Measurements from ENCODE around the gene SLC35F1. TPM values are rescaled to one million over a fixed set of nuclear protein-coding genes. Genes with fewer than 3 reads are reported as not detected.

The SLC35F1 gene
- total RNA-seq, 1 experiment from 2014 or later = not detected

DNA sequence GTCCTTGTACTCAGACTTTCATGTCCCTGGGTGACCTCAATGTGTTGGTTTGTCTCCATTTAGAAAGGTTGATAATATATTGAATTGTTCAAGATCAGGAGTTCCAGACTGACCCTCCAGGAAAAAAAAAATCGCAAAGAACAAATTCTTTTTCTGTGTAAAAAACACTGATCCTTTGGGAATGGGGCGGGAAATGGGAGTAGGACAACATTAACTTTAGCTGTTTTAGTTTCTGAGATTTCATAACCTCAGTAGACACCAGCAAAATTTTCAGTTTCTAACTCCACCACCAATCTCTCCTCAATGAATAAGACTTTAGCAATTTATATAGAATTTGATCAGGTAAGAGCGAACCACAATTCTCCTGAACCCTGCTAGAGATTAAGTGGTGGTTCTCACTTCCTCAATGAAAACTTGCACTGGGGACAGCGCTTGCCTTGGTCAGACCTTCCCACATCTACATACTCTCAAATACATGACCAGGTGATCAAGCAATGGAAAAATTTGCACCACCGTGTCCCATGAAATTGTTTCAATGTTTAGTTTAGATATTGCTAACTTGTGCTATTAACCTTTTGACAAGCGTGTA is 409.8 kb downstream of the SLC35F1 start:
- H3K4me1 Mint-ChIP-seq (ENCODE audit: insufficient read depth, unreplicated experiment) = no peaks in the 10 kb centered on the region
- no peak overlapping the region for H3K4me3 Mint-ChIP-seq (ENCODE audit: unreplicated experiment)
- H3K9me3 Mint-ChIP-seq (ENCODE audit: unreplicated experiment) = no peaks in the 10 kb centered on the region
- TF ChIP-seq CTCF (IDR thresholded peaks at IDR 0.05; ENCODE audit: unreplicated experiment) = no peak
- no TSS peak for BruUV-seq (replicated peaks)
- ChIA-PET POLR2A (no interaction called here), CTCF (interaction anchor here (0.9 kb wide), 1 partner anchor 8 kb away, joined by 4 read pairs; no protein-coding TSS in a partner anchor)
- H3K27ac Mint-ChIP-seq (ENCODE audit: low read depth, unreplicated experiment) = no peak overlapping the region
- H3K27me3 Mint-ChIP-seq (ENCODE audit: insufficient read depth, unreplicated experiment) = no peaks in the 10 kb centered on the region
- no peak for DNase-seq (ENCODE audit: unreplicated experiment)
- intact Hi-C loops (cut with micrococcal nuclease) = no loop called here
- H3K36me3 Mint-ChIP-seq (ENCODE audit: insufficient read depth, unreplicated experiment) = no peaks in the 10 kb centered on the region

GRCh38 chr6:118317581-118318563 is 410.8 kb downstream of the SLC35F1 start:
- CTCF ChIA-PET = interaction anchor here (0.9 kb wide), 1 partner anchor 9 kb away, joined by 4 read pairs; no protein-coding TSS in a partner anchor
- no peaks in the 10 kb centered on the region for H3K27me3 Mint-ChIP-seq (ENCODE audit: insufficient read depth, unreplicated experiment)
- POLR2A ChIA-PET = no interaction called here
- intact Hi-C loops (cut with micrococcal nuclease) = no loop called here
- no peak for TF ChIP-seq CTCF (IDR thresholded peaks at IDR 0.05; ENCODE audit: unreplicated experiment)
- no peaks in the 10 kb centered on the region for H3K9me3 Mint-ChIP-seq (ENCODE audit: unreplicated experiment)
- H3K36me3 Mint-ChIP-seq (ENCODE audit: insufficient read depth, unreplicated experiment) = no peaks in the 10 kb centered on the region
- H3K4me3 Mint-ChIP-seq (ENCODE audit: unreplicated experiment) = no peak overlapping the region
- H3K4me1 Mint-ChIP-seq (ENCODE audit: insufficient read depth, unreplicated experiment) = no peaks in the 10 kb centered on the region
- BruUV-seq (replicated peaks) = no TSS peak
- DNase-seq (ENCODE audit: unreplicated experiment) = no peak
- H3K27ac Mint-ChIP-seq (ENCODE audit: low read depth, unreplicated experiment) = no peak overlapping the region

- Mint-ChIP-seq H3K27ac (ENCODE audit: low read depth, unreplicated experiment) (no peak overlapping the region), H3K36me3 (ENCODE audit: insufficient read depth, unreplicated experiment) (no peaks in the 10 kb centered on the region), H3K9me3 (ENCODE audit: unreplicated experiment) (no peaks in the 10 kb centered on the region), H3K4me3 (ENCODE audit: unreplicated experiment) (no peak overlapping the region), H3K27me3 (ENCODE audit: insufficient read depth, unreplicated experiment) (no peaks in the 10 kb centered on the region), H3K4me1 (ENCODE audit: insufficient read depth, unreplicated experiment) (no peaks in the 10 kb centered on the region)
- no TSS peak for BruUV-seq (replicated peaks)
- intact Hi-C loops (cut with micrococcal nuclease) = no loop called here
- CTCF ChIA-PET = interaction anchor here (0.7 kb wide), 1 partner anchor 13 kb away, joined by 3 read pairs; no protein-coding TSS in a partner anchor
- no peak for TF ChIP-seq CTCF (IDR thresholded peaks at IDR 0.05; ENCODE audit: unreplicated experiment)
- POLR2A ChIA-PET = interaction anchor here (0.9 kb wide), 1 partner anchor 9 kb away, joined by 3 read pairs; no protein-coding TSS in a partner anchor
- DNase-seq (ENCODE audit: unreplicated experiment) = no peak
Observed at GRCh38 chr6:118318648-118319047, 411.6 kb downstream of the SLC35F1 start.

DNA sequence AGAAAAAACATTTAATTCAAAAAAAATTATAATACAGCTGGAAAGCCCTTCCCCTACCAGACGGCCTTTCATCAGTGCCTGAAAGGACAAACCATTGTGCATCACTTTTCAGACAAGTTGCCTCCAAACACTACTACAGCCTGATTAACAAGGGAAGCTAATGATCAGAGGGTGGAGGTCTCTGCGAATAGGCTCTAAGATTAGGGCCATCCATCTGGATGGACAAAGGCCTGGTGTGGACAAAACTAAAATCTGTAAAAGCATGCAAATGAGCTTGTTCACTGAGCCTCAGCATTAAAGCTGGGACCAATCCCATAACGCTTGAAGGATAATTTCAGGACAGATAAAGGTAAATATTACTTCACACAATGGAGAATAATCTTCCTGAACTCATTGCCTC is 412.4 kb downstream of the SLC35F1 start:
- TF ChIP-seq CTCF (IDR thresholded peaks at IDR 0.05; ENCODE audit: unreplicated experiment) = no peak
- Mint-ChIP-seq H3K27ac (ENCODE audit: low read depth, unreplicated experiment) (no peak overlapping the region), H3K9me3 (ENCODE audit: unreplicated experiment) (no peaks in the 10 kb centered on the region), H3K27me3 (ENCODE audit: insufficient read depth, unreplicated experiment) (no peaks in the 10 kb centered on the region), H3K4me3 (ENCODE audit: unreplicated experiment) (no peak overlapping the region), H3K36me3 (ENCODE audit: insufficient read depth, unreplicated experiment) (no peaks in the 10 kb centered on the region), H3K4me1 (ENCODE audit: insufficient read depth, unreplicated experiment) (no peaks in the 10 kb centered on the region)
- intact Hi-C loops (cut with micrococcal nuclease) = no loop called here
- no TSS peak for BruUV-seq (replicated peaks)
- ChIA-PET POLR2A (interaction anchor here (0.9 kb wide), 1 partner anchor 8 kb away, joined by 3 read pairs; no protein-coding TSS in a partner anchor), CTCF (interaction anchor here (0.6 to 1.2 kb wide), 2 partner anchors 192 to 355 kb away, joined by 3 to 4 read pairs; no protein-coding TSS in a partner anchor)
- DNase-seq (ENCODE audit: unreplicated experiment) = no peak
